K562 (cell line): ENCODE data around the gene TXNRD2. TPM values are rescaled to one million over a fixed set of nuclear protein-coding genes. Genes with fewer than 3 reads are reported as not detected.

Experiments used
- CSDE1 ChIP-seq, 2 experiments: fragments of 450-650 bp; IDR thresholded peaks; 2 replicates each; pipeline ENCODE4 v1.6.1; 2016; ENCODE audit warnings: mild to moderate bottlenecking in 1 of 2
- KLF6 ChIP-seq: fragments of 250-450 bp; sonication (Bioruptor Pico); IDR thresholded peaks from 2 replicates; pipeline ENCODE4 v1.4.0; 2020; ENCODE audit warnings: mild to moderate bottlenecking, moderate library complexity, borderline replicate concordance
- MTA1 ChIP-seq: fragments of 450-650 bp; IDR thresholded peaks from 2 replicates; pipeline ENCODE4 v1.6.1; 2017; ENCODE audit warnings: borderline replicate concordance
- NELFE ChIP-seq: IDR thresholded peaks from 2 replicates; pipeline ENCODE4 v1.6.1; 2011; ENCODE audit warnings: mild to moderate bottlenecking; ENCODE audit not compliant: insufficient read depth, insufficient read length
- SMARCE1 ChIP-seq: fragments of 450-650 bp; IDR thresholded peaks from 2 replicates; pipeline ENCODE4 v1.7.1; 2016; ENCODE audit warnings: mild to moderate bottlenecking
- U2AF1 ChIP-seq: fragments of 200-400 bp; formaldehyde crosslinking; optimal IDR thresholded peaks from 2 replicates; pipeline ENCODE3; 2017; ENCODE audit warnings: mild to moderate bottlenecking, low read depth, low read length, moderate library complexity
- ZNF778 ChIP-seq: fragments of 450-650 bp; formaldehyde crosslinking; IDR thresholded peaks from 2 replicates; pipeline ENCODE4 v1.4.0; 2020; ENCODE audit warnings: mild to moderate bottlenecking, moderate library complexity
- polyA plus RNA-seq, 8 experiments: library from polyadenylated mRNA; depleted of rRNA in 4 of 8; stranded (reverse) in 5 of 8; unstranded in 3 of 8; fragments of >200 nt; fragmentation: Nextera tagmentation in 2 of 8; fragmentation: Illumina TruSeq in 1 of 8; extraction: Ambion mirVana in 2 of 8; extraction: Trizol in 1 of 8; gene quantifications; 2 replicates each; pipeline versions ENCODE4 v1.2.1 to v1.2.3, GENCODE V29; 2011 to 2014; ENCODE audit warnings: inconsistent platforms in 1 of 8, missing spikeins in 1 of 8
- total RNA-seq, 7 experiments: library from RNA; depleted of rRNA in 6 of 7; stranded (reverse); fragments of >200 nt in 6 of 7; fragmentation: Illumina TruSeq in 2 of 7; extraction: Trizol in 2 of 7; gene quantifications; 2 replicates each; pipeline versions ENCODE4 v1.2.1 to v1.2.3, GENCODE V29; 2011 to 2021; ENCODE audit warnings: low replicate concordance in 1 of 7
- TF ChIP-seq, protein P1 (sequence below): fragments of 450-650 bp; formaldehyde crosslinking; IDR thresholded peaks from 2 replicates; pipeline ENCODE4 v1.4.0; 2020; ENCODE audit warnings: mild to moderate bottlenecking
- TF ChIP-seq, protein P2 (sequence below): fragments of 450-650 bp; IDR thresholded peaks from 2 replicates; pipeline ENCODE4 v1.6.1; 2016; ENCODE audit warnings: missing biosample characterization, missing genetic modification characterization
- TF ChIP-seq, protein P3 (sequence below): fragments of 450-650 bp; IDR thresholded peaks from 2 replicates; pipeline ENCODE4 v1.6.1; 2016; ENCODE audit warnings: antibody characterized with exemption
- TF ChIP-seq, protein P4 (sequence below), 3 experiments: fragments of 200-800 bp in 1 of 3; sonication (Bioruptor generic) in 1 of 3; sonication (generic) in 1 of 3; formaldehyde crosslinking in 1 of 3; IDR thresholded peaks; 2 replicates each; pipeline versions ENCODE4 v1.6.1 to v1.8.0; 2016 to 2022; ENCODE audit warnings: mild to moderate bottlenecking in 2 of 3, missing compliant biosample characterization in 2 of 3, missing genetic modification characterization in 2 of 3, missing genetic modification reagents in 1 of 3
- TF ChIP-seq, protein P5 (sequence below), 2 experiments: fragments of 450-650 bp; IDR thresholded peaks; 2 replicates each; pipeline ENCODE4 v1.6.1; 2016; ENCODE audit warnings: mild to moderate bottlenecking in 2 of 2, borderline replicate concordance in 1 of 2, low read depth in 1 of 2, moderate library complexity in 1 of 2

The TXNRD2 gene
- total and polyA plus RNA-seq, 9 of the 15 experiments (the other 6 are each of a cell fraction or from before 2014, with no cell fraction given): 3.3 to 80.2 (median 49.4) TPM

DNA sequence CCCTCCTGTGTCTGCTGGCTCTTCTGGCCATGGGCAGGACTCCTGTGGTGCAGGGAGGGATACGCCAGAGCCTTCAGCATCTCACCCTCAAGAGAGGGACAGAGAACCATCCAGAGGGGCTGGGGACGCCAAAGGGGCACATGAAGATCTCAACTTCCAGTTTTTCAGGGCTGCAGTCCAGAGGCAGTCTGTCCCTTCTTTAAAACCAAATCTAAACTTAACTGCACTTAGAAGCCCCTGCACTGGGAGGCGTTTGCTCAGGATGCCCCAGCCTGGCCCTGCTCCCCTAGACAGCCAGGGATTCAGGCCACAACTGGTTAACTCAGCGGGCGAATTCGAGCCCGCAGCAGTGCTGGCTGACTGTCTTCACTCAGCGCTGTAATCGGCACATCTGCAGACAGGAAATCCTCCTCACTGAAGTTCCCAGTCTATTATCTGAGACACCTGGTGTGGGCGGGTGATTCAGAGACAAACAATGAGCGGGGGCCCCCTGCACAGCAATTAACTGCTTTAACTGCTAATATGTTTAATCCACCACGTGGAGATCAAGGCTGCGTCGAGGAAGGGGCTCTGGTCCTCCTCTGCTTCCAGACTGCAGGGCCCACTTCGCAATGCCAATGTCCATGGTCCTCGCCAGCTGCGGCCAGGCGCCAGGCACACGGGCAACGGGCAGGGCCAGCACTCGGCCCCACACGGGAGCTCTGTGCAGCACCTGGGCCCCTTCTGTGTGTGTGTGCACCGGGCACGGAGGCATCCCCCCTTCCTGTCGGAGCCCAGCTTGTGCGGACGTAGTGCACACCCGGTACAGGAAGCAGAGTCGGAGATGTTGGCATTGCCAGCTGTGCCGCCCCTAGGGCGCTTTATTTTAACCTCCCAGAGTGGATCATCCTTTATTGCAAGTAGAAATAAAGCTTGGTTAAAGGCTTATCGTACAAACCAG lies 50.0 kb downstream of the TXNRD2 start (continued):
- peak; percentile 99 for TF ChIP-seq SMARCE1
- TF ChIP-seq, protein P1, sequence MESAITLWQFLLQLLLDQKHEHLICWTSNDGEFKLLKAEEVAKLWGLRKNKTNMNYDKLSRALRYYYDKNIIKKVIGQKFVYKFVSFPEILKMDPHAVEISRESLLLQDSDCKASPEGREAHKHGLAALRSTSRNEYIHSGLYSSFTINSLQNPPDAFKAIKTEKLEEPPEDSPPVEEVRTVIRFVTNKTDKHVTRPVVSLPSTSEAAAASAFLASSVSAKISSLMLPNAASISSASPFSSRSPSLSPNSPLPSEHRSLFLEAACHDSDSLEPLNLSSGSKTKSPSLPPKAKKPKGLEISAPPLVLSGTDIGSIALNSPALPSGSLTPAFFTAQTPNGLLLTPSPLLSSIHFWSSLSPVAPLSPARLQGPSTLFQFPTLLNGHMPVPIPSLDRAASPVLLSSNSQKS (CRISPR knock-in tag): no peak; the same call in 1 of the 2 replicates
- TF ChIP-seq, protein P2, sequence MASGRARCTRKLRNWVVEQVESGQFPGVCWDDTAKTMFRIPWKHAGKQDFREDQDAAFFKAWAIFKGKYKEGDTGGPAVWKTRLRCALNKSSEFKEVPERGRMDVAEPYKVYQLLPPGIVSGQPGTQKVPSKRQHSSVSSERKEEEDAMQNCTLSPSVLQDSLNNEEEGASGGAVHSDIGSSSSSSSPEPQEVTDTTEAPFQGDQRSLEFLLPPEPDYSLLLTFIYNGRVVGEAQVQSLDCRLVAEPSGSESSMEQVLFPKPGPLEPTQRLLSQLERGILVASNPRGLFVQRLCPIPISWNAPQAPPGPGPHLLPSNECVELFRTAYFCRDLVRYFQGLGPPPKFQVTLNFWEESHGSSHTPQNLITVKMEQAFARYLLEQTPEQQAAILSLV (tag): no peak
- peak; percentile 56; the same call in 1 of the 2 replicates for TF ChIP-seq KLF6 (CRISPR knock-in tag)
- TF ChIP-seq, protein P3, sequence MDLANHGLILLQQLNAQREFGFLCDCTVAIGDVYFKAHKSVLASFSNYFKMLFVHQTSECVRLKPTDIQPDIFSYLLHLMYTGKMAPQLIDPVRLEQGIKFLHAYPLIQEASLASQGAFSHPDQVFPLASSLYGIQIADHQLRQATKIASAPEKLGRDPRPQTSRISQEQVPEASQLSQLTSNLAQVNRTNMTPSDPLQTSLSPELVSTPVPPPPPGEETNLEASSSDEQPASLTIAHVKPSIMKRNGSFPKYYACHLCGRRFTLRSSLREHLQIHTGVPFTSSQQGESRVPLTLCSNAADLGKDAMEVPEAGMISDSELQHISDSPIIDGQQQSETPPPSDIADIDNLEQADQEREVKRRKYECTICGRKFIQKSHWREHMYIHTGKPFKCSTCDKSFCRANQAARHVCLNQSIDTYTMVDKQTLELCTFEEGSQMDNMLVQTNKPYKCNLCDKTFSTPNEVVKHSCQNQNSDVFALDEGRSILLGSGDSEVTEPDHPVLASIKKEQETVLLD: peak; percentile 93
- TF ChIP-seq CSDE1 (IDR thresholded peaks at IDR 0.05): peak in 1 of 2 experiments; percentile 79; a peak in 1 of 4 replicates
- no peak for TF ChIP-seq ZNF778 (CRISPR knock-in tag)
- TF ChIP-seq, protein P4, sequence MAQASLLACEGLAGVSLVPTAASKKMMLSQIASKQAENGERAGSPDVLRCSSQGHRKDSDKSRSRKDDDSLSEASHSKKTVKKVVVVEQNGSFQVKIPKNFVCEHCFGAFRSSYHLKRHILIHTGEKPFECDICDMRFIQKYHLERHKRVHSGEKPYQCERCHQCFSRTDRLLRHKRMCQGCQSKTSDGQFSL (CRISPR knock-in tag; IDR thresholded peaks at IDR 0.05): no peak
- TF ChIP-seq, protein P4 (tag; IDR thresholded peaks at IDR 0.05): peak in 1 of 2 experiments; percentile 64; a peak in 1 of 4 replicates
- TF ChIP-seq MTA1: peak; percentile 92
- TF ChIP-seq U2AF1: no peak
- TF ChIP-seq, protein P5, sequence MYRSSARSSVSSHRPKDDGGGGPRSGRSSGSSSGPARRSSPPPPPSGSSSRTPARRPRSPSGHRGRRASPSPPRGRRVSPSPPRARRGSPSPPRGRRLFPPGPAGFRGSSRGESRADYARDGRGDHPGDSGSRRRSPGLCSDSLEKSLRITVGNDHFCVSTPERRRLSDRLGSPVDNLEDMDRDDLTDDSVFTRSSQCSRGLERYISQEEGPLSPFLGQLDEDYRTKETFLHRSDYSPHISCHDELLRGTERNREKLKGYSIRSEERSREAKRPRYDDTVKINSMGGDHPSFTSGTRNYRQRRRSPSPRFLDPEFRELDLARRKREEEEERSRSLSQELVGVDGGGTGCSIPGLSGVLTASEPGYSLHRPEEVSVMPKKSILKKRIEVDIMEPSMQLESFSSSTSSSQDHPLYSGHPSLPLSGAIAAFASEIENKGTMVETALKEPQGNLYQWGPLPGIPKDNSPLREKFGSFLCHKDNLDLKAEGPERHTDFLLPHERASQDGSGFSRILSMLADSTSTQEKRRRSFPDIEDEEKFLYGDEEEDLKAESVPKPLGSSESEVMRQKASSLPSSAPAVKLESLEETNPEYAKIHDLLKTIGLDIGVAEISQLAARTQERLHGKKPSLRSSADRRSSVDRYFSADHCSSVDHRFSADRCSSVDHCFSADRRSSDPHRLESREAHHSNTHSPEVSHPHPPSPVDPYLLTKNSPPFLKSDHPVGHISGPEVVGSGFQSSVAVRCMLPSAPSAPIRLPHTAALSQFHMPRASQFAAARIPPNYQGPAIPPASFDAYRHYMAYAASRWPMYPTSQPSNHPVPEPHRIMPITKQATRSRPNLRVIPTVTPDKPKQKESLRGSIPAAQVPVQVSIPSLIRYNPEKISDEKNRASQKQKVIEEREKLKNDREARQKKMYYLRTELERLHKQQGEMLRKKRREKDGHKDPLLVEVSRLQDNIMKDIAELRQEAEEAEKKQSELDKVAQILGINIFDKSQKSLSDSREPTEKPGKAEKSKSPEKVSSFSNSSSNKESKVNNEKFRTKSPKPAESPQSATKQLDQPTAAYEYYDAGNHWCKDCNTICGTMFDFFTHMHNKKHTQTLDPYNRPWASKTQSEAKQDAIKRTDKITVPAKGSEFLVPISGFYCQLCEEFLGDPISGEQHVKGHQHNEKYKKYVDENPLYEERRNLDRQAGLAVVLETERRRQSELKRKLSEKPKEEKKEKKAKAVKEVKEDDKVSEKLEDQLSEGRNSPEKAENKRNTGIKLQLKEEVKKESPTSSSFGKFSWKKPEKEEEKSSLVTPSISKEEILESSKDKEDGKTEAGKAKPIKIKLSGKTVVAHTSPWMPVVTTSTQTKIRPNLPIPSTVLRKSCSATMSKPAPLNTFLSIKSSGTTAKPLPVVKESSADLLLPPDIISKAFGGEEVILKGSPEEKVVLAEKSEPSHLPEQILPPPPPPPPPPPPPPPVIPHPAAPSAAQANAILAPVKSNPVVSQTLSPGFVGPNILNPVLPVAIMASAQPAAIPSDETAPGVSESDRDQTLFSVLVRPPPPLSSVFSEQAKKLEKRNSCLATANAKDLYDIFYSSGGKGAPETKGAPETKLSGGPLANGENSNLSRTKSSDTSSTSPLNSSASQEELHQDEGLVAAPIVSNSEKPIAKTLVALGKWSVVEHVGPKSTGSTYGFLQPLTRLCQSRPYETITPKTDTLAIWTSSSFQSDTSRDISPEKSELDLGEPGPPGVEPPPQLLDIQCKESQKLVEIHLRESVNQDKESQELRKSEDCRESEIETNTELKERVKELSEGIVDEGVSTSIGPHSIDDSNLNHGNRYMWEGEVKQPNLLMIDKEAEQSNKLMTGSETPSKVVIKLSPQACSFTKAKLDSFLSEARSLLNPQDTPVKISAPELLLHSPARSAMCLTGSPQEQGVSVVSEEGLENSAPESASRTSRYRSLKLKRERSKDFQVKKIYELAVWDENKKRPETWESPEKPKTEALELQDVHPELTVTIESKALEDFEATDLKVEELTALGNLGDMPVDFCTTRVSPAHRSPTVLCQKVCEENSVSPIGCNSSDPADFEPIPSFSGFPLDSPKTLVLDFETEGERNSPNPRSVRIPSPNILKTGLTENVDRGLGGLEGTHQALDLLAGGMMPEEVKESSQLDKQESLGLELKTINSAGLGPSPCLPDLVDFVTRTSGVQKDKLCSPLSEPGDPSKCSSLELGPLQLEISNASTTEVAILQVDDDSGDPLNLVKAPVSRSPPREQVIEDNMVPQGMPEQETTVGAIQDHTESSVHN (IDR thresholded peaks at IDR 0.05; ENCODE audit: borderline replicate concordance in 1 of 2, low read depth in 1 of 2): no peak
- TF ChIP-seq NELFE: no peak
